GM18520 (cell line): Measurements from ENCODE around the gene CEPT1.

Experiments used
- ATAC-seq: cut with Tn5 transposase; IDR thresholded peaks from one replicate; pipeline ENCODE4 v1.9.1; 2021; ENCODE audit not compliant: unreplicated experiment

CEPT1 gene

GRCh38 chr1:111192074-111192473 is 52.1 kb downstream of the CEPT1 start:
- ATAC-seq: no peak

- no peak for ATAC-seq
These were observed 52.9 kb downstream of the CEPT1 start for GRCh38 chr1:111192658-111193519.

- no peak for ATAC-seq
These were observed 53.9 kb downstream of the CEPT1 start for GRCh38 chr1:111193712-111194480.

GRCh38 chr1:111195002-111195684 is 55.1 kb downstream of the CEPT1 start:
- no peak for ATAC-seq

GRCh38 chr1:111196213-111196612 is 56.2 kb downstream of the CEPT1 start:
- no peak for ATAC-seq

- no peak for ATAC-seq
These were observed 57.7 kb downstream of the CEPT1 start for GRCh38 chr1:111197598-111198284.

- ATAC-seq: no peak
These were observed 58.8 kb downstream of the CEPT1 start for GRCh38 chr1:111198836-111199235.

GRCh38 chr1:111199329-111199728 is 59.3 kb downstream of the CEPT1 start:
- ATAC-seq: no peak

- ATAC-seq: no peak
These were observed 60.1 kb downstream of the CEPT1 start, which contains the start of gene DENND2D for GRCh38 chr1:111199881-111200801. DENND2D (minus strand) TSS chr1:111200646; CDS start chr1:111200459, 187 bp downstream.

GRCh38 chr1:111200802-111201161 is 60.8 kb downstream of the CEPT1 start:
- no peak for ATAC-seq

GRCh38 chr1:111201275-111202090 is 61.5 kb downstream of the CEPT1 start:
- ATAC-seq: no peak

GRCh38 chr1:111202366-111202706 is 62.3 kb downstream of the CEPT1 start:
- ATAC-seq: no peak

GRCh38 chr1:111202707-111203623 is 62.9 kb downstream of the CEPT1 start:
- ATAC-seq: no peak

GRCh38 chr1:111203681-111204200 is 63.7 kb downstream of the CEPT1 start:
- peak; percentile 35 for ATAC-seq

GRCh38 chr1:111204201-111204982 is 64.4 kb downstream of the CEPT1 start:
- ATAC-seq: peak; percentile 57

- no peak for ATAC-seq
These were observed 65.1 kb downstream of the CEPT1 start for GRCh38 chr1:111204983-111205713.

GRCh38 chr1:111205714-111206050 is 65.7 kb downstream of the CEPT1 start:
- no peak for ATAC-seq
